Stimulated activated CD8-positive, alpha-beta memory T cell treated with anti-CD3 and anti-CD28 coated beads, Interleukin-7, amount 100 ng/mL, for 48 hours (primary cell): ENCODE measurements around the gene PLEKHA1.

Experiments
- DNase-seq, 2 donors: peaks; one replicate each; pipeline ENCODE4 v3.0.0-alpha.2; 2020; ENCODE audit warnings: low read depth in 1 of 2; ENCODE audit errors: extremely low read depth in 1 of 2

The PLEKHA1 gene

DNA sequence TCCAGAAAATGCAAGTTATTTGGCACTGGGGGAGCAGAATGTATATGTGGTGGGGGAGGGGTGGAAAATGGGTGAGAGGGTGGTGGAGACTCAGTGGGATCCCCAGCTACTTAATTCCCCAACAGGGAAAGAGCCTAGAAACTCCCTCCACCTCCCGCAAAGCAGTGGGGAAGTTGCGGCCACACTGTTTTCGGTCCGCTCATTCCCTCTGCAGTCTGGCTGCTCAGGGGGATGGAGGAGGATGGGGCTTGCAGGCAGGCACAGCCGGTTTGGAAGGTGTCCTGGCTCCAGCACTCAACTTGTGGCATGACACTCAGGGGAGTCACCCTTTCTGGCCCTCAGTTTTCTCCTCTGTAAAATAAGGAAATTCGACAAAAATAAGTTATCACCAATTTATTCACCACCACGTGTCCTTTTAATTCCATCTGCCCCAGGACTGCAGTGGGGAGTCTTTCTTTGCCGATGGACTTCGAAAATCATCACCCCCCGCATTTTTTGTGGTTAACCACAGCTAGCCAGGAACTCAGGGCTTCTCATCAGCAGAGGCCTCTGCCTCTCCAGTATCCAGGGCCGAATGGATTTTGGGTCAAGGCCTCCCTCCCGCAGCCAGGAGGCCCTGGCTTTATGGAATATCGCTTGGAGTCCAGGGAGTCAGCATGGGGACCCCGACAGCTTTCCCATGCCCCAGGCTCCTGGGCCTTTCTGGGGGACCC lies 85.2 kb downstream of the PLEKHA1 start:
- DNase-seq = no peak

DNA sequence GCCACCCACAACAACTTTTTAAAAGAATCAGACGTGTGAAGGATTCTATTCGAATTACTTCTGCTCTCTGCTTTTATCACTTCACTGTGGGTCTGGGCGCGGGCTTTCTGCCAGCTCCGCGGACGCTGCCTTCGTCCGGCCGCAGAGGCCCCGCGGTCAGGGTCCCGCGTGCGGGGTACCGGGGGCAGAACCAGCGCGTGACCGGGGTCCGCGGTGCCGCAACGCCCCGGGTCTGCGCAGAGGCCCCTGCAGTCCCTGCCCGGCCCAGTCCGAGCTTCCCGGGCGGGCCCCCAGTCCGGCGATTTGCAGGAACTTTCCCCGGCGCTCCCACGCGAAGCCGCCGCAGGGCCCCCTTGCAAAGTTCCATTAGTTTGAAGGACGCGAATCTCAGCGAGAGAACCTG lies 86.4 kb downstream of the PLEKHA1 start:
- DNase-seq = no peak

DNA sequence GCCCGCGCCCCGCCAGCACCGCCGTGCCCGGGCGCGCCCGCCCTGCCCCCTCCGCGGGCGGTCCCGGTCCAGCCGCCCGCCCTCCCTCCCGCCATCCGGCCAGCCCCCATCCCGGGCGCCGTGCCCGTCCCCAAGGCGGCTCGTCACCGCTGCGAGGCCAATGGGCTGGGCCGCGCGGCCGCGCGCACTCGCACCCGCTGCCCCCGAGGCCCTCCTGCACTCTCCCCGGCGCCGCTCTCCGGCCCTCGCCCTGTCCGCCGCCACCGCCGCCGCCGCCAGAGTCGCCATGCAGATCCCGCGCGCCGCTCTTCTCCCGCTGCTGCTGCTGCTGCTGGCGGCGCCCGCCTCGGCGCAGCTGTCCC lies 86.8 kb downstream of the PLEKHA1 start, which contains the start of gene HTRA1:
TSS of gene HTRA1 (plus strand) at position 187 of the 362 bp plus-strand sequence. CDS start at position 287, 100 bp downstream.
- no peak for DNase-seq

DNA sequence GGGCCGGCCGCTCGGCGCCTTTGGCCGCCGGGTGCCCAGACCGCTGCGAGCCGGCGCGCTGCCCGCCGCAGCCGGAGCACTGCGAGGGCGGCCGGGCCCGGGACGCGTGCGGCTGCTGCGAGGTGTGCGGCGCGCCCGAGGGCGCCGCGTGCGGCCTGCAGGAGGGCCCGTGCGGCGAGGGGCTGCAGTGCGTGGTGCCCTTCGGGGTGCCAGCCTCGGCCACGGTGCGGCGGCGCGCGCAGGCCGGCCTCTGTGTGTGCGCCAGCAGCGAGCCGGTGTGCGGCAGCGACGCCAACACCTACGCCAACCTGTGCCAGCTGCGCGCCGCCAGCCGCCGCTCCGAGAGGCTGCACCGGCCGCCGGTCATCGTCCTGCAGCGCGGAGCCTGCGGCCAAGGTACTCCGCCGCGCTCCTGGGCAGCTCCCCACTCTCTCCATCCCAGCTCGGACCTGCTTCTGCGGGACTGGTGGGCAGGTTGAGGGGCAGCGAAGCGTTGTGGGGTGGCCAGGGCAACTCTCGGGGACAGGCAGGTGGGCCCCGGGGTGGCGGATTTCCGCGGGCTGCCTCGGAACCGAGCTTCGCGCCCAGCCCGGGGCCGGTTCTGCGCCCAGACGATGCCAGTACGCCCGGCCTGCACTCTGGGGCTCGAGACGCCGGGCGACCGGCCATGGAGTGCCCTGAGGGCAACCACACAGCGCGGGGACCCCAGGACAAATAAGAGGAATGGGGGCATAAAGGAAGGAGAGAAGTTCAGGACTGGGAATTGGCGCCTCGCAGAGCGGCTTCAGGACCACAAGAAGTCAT lies 87.4 kb downstream of the PLEKHA1 start:
- DNase-seq = no peak

DNA sequence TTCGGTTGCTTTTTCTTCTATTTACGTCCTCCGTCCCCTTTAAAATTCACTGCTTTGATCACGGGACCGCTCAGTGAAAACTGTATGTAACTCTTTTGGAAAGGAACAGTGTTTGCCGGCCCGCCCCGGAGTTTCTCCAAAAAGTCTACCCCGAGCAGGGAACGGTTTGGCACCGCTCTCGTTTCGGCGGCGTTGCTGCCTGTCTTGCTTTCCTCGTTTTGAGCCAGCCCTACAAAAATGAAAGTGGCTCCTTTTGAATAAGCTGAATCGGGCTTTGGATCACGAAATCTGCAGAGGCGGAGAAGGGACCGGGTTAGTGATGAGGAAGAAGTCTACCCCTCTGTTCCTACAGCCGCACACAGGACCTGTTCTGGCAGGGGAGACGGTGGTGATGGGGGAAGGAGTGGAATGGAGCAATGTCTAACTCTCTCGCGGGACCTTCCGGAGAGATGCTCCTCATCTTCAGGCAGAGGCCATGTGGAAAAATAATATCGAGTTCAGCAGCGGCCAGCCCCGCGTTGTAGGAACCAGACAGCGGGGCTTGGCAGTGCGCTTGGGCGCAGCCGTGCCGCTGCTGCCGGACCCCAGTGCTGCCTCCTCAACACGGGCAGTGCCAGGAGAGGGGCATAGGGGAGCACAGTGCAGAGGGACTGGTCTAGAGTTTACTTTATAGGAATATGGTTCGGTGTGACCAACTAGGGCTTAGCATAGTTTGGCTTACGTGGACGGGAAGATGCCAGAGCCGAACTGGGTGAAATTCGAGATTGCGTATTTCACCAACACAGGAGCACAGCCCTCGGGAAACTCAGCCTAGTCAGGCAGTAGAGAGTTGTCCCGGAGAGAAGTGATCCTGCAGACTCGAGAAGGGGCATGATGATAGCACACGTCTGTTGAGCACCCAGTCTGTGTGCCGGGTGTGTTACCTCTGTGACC lies 88.3 kb downstream of the PLEKHA1 start:
- DNase-seq = no peak

DNA sequence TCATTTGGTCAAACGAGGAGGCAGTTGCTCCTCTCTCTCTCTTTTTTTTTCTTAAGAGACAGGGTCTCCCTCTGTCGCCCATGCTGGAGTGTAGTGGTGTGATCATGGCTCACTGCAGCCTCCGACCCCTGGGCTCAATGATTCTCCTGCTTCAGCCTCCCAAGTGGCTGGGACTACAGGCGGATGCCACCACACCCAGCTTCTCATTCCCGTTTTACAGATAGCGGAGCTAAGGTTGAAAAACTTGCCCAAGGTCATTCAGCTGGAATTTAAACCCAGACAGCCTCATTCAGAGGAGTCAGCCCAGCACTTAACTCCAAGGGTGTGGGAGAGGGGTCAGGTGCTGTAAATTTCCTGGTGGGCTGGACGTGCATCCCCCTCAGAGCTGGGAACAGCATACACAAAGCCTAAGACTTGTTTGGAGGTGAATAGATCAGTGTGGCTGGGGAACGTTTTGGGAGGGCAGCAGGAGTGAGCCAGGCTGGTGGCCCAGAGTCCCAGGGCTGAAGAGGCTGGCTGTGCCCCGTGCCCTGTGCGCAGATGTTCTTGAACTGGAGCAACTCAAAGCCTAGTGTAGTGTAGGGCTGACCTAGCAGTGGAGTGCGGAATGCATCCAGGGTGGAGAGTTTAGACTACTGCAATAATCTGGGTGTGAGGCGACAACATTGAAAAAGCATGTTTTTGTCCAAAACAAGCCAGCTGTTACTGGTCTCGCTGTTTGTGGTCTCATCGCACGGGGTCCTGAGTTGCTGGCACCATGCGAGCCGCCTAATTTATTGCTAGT lies 89.2 kb downstream of the PLEKHA1 start:
- no peak for DNase-seq

DNA sequence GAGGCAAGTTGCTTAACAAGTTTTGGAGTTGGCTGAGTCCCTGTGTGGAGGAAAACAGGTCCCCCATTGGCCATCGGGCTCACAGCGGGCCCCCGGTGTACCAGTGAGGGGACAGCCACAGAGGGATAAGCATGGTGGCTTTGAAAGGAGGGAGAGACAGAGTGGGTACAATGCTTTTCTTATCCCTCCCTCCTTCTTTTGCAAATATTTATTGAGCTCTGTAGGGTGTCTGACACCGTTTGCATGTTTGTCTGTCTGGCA lies 89.7 kb downstream of the PLEKHA1 start:
- DNase-seq = no peak

DNA sequence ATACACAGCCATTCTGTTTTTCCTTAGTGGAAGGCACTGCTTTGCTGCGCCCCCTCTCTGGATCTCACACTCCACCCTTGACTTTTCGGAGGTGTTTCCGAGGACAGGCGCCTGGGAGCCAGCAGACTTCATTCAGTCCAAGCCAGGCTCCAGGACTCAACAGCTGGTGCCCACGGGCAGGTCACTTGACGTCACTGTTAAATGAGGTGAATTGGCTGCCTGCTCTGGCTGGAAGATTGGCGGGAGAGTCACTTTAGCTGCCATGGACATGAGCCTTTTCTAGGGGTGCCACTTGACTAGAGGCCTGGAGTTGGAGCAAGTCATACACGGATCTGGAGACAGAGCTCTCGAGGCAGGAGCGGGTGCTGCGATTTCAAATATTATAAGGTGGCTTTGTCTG lies 90.1 kb downstream of the PLEKHA1 start:
- no peak for DNase-seq

DNA sequence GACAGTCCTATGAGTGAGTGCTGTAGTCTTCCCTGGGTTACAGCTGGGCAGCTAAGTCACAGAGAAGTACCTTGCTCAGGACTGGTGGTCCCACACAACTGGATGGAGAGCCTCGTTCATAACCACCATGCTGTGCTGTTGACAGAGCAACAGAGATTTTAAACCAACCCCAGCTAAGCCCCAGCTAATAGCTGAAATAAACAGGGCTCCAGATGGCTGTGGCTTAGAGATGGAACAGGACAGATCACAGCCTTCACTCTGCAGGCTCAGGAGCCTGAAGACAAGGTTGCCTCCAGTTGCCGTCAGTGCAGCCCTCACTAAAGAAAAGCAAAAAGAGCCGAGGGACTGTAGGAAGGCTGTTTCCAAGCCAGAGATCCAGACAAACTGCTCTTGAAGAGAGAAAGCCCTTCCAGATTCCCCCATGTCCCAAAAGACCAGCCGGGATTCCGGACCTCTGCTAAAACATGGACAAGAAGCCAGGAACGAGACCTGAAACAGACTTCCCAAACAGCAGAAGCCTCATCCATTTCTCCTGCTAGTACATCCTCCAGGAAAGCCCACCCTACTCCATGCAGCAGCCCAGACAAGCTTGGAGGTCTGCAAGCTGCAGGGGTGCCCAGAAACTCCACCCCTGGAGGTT lies 91.0 kb downstream of the PLEKHA1 start:
- DNase-seq = no peak

DNA sequence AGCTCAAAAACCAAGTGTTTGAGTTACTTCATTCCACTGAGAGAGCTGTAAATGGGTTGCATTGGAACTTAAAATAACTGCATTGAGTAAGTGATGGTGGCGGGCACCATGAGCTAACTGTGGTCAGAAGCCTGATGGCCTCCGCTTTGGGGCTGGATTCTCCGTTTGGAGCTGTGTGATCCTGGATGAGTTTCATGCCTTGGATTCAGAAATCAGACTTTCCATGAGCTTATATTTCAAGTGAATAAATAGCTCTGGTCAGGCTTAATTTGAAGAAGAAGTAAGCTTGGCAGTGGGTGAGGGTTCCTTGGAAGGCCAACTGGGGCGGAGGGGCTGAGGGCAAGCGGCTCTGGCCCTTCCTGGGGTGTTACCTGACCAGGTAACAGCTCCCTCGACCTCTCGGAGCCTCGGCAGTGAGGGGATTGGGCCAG lies 92.5 kb downstream of the PLEKHA1 start:
- no peak for DNase-seq

DNA sequence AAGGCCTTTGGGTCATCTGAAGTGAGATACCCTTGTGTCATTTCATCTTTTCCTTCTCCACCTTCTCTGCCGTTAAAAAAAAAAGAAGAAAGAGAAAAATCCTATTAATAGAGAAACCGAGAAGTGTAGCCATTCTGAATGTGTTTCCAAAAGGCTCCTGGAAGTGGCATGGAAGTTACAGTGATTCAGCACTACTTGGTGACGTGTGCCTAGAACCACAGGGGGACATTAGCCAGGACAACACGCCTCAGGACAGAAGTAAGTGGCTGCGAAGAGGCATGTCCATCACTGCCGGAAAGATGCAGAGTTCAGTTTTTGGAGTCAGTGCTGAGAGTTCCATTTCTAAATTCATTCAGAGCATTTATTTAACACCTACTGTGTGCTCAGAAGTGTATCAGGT lies 93.2 kb downstream of the PLEKHA1 start:
- DNase-seq = no peak

DNA sequence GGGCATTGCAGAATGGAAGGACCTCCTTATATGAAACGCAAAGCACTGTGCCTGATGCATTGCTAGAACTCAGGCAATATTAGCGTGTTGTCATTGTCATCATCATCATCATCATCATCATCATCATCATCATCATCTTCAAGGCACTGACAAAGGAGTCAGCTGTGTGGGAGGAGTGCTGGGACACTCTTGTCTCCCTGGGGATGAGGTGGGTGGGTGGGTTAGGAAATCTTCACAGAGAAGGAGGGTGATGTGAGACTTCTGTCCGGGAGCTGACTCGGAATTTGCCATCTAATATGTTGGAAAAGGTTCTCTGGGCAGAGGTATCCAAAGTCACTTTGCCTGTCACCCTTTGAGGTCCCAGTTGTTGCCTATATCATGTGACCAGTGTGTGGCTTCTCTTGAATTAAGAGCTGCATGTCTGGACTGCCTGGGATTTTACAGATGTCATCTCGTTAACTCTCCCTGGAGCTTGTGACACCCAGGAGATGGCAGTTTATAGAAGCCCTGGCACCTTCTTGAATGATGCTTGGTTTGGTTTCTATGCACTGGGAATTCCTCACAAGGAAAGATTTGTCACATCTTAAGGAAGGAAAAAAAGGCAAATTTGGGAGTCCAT lies 93.9 kb downstream of the PLEKHA1 start:
- no peak for DNase-seq

DNA sequence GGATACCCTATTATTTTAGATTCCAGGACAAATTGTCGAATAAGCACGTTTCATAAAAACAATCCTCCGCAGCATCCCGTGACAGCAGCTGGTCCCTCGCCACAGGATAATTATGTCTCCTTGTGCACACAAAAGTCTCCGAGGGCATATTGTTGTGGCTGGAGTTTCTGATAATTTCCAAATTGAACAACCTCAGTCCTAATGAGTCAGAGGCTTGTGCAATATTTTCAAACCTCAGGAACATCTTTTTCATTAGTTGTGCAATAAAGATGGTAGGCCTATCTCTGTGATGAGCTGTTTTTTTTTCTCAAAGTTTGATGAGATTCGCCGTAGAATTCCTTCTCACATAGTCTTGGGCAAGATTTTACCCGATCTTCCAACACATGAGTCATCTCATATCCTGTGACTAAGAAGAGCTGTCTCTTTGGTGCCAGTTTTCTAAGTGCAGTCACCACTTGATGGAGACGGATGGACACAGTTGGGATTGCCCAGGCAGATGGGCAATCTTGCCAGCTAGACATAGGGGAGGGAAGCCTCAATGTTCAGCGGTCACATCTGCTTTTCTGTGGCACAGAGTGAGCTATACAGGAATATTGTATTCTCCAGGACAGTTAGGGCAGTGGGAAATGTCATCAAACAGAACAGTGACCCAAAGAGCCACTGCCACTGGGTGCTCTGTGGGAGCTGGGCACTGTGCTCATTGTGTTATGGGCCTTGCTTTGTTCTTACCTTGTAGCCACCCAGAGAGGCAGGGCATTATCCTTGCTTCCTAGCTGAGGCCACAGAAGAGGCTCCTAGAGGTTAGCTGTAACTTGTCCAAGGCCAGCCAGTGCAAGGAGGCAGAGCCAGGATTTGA lies 94.6 kb downstream of the PLEKHA1 start:
- DNase-seq = no peak

DNA sequence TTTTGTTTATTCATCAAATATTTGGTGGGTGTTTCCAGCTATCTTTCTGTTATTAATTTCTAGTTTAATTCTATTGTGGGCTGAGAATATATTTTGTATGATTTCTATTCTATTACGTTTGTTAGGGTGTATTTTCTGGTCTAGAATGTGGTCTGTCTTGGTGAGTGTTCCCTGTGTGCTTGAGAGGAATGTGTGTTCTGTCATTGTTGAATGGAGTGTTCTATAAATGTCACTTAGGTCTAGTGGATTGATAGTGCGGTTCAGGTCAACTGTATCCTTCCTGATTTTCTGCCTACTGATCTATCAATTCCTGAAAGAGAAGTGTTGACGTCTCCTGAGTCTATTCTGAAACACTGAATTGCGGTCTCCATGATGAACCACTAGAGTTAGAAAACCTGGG lies 95.3 kb downstream of the PLEKHA1 start:
- DNase-seq = no peak

DNA sequence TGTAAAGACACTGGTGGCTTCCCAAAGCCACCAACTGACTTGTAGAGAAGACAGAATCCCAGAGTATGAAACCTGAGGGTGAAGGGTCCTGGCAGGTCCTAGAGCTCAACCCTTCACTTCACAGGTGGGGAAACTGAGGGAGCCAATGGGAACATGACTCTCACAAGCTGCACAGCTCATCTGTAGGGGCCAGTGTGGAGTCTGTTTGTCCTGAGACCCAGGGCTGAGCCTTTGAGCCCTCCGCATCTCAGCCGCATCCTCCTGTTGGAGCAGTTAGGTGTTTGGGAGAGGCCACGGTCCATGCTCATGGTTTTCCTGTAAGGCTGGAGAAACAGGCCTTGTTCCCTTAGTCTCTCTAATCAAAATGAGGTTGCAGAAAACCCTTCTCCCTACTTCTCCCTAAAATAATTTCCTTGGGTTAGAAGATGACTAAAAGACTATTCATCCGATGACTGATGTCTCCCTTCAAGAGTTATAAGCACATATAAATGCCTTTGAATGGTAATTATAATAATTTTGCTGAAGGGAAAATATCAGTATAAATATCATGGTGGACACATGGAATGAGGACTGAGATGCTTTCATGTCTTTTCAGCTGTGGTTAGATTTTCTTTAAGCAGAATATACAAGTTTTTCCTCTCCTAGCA lies 97.1 kb downstream of the PLEKHA1 start:
- DNase-seq = no peak

DNA sequence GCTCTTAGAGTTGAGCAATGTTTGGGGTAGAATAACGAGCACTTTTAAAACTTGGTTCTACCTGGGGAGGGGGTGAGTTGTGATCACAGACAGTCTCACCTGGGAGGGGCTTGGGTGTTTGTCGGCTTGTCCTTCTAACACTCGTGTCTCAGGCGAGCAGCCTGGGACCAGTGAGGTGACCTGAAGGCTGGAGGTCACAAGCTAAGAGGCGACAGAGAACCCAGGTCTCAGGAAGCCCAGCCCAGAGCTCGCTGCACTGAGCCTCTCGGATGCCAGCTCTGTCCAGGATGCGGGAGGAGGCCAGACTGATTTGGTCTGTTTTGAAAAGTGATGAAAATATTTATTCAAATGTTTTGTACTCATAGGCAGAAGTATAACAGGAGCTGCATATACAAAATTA lies 98.6 kb downstream of the PLEKHA1 start:
- no peak for DNase-seq

DNA sequence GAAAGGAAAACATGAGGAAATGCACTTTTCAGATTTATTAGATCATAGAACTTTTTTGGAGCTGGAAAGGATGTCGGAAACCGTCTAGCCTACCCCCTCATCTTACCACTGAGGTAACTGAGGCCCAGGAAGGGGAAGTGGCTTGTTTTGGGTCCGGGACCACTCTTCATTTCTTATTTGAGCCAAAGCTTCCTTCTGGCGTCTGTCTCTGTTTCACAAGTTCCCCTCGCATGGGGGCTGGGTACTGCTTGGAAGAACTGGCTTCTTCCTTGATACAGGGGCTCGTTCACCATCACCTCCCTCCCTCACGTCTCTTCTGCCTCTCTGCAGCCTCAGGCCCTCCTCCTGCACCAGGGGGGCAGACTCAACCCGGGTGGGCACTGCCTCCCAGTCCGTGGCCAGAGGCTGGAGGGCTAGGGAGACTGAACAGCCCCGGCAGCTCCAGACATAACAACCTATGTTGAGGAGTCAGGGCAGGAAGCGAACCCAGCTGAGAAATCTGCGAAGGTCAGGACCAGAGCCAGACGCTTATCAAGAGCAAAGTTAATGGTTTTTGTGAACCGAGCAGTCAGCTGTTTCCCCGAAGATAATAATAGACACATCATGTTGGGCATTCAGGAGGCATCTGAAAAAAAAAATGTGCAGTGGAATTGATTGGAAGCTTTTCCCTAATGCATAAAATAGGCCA lies 99.8 kb downstream of the PLEKHA1 start:
- no peak for DNase-seq

DNA sequence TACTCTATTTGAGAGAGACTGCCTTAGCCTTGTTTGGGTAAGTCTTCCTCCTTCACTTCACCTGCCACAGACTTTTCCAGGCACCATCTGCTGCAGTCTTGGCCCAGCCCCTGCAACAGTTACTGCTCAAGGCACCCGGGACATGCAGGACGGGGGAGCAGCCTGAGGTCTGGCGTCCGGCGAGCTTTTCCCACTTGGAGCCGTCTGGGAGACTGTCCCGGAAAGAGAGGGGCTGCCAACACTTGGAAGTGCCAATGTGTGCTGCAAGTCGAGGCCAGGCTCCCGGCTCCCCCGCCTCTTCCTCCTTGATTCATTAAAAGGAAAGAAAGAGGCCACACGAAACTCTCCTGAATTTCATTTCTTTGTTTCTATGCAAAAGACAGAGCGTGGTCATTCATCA lies 100.6 kb downstream of the PLEKHA1 start:
- DNase-seq = no peak
